H1 (cell line): ENCODE results near the gene GSDME. TPM values are rescaled to one million over a fixed set of nuclear protein-coding genes. Genes with fewer than 3 reads are reported as not detected.

Experiments used
- BCL11A ChIP-seq, 2 experiments: IDR thresholded peaks; one replicate each; pipeline ENCODE4 v1.6.1; 2011; ENCODE audit warnings: low read depth in 2 of 2, low read length in 2 of 2, mild to moderate bottlenecking in 2 of 2
- EZH2 ChIP-seq: fragments of 200-600 bp; sonication (generic); IDR thresholded peaks from 2 replicates; pipeline ENCODE4 v1.7.1; 2012; ENCODE audit warnings: low read depth, mild to moderate bottlenecking, moderate library complexity, low read length, inconsistent platforms; ENCODE audit not compliant: severe bottlenecking
- SIRT6 ChIP-seq: IDR thresholded peaks from one replicate; pipeline ENCODE4 v1.7.1; 2012; ENCODE audit warnings: low read length, inconsistent platforms
- TAF1 ChIP-seq: IDR thresholded peaks from 2 replicates; pipeline ENCODE4 v1.6.1; 2011; ENCODE audit warnings: mild to moderate bottlenecking, low read depth, low read length
- polyA plus RNA-seq, 7 experiments: library from polyadenylated mRNA; depleted of rRNA in 3 of 7; stranded (reverse) in 5 of 7; unstranded in 2 of 7; fragments of >200 nt in 5 of 7; fragments of 200-250 nt in 2 of 7; gene quantifications; 1 replicate in 5 of 7; 2 replicates in 1 of 7; 4 replicates in 1 of 7; pipeline versions ENCODE4 v1.2.1 to v1.2.3, GENCODE V29; 2011 to 2013; ENCODE audit warnings: missing spikeins in 2 of 7, mixed read lengths in 2 of 7
- total RNA-seq: library from RNA; stranded (reverse); fragmentation: NEBNext Ultra II Directional; extraction: Animal tissue kit (Norgen Biotek cat#: 25700); gene quantifications from 2 replicates; pipeline ENCODE4 v1.2.1, GENCODE V29; 2021
- TF ChIP-seq, protein P1 (sequence below): fragments of 300-600 bp; sonication (generic); IDR thresholded peaks from 2 replicates; pipeline ENCODE4 v1.7.1; 2012; ENCODE audit warnings: low read length, moderate library complexity, mild to moderate bottlenecking, inconsistent platforms; ENCODE audit not compliant: insufficient replicate concordance

The GSDME gene
- total and polyA plus RNA-seq, 2 of the 8 experiments (the other 6 are each of a cell fraction or from before 2014, with no cell fraction given) = 5.4 to 7.6 TPM

DNA sequence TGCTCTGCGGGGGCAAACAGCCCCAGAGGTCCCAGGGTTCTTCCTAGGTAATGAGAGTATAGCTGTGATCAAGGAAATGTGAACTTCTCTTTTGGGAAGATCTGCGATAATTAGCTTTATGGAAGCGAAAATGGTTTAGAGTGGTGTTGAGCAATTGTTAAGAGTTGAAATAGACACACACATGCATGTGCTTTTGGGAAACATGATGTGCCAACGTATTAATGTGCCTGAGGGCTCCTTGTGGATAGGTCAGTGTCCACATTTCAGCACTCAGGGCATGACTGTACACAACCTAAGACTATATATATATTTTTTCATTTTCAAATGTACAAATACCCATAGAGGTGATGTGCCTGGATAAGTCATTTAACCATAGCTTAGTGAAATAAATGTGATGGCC lies 67.0 kb downstream of the GSDME start (continued):
- TF ChIP-seq, protein P1, sequence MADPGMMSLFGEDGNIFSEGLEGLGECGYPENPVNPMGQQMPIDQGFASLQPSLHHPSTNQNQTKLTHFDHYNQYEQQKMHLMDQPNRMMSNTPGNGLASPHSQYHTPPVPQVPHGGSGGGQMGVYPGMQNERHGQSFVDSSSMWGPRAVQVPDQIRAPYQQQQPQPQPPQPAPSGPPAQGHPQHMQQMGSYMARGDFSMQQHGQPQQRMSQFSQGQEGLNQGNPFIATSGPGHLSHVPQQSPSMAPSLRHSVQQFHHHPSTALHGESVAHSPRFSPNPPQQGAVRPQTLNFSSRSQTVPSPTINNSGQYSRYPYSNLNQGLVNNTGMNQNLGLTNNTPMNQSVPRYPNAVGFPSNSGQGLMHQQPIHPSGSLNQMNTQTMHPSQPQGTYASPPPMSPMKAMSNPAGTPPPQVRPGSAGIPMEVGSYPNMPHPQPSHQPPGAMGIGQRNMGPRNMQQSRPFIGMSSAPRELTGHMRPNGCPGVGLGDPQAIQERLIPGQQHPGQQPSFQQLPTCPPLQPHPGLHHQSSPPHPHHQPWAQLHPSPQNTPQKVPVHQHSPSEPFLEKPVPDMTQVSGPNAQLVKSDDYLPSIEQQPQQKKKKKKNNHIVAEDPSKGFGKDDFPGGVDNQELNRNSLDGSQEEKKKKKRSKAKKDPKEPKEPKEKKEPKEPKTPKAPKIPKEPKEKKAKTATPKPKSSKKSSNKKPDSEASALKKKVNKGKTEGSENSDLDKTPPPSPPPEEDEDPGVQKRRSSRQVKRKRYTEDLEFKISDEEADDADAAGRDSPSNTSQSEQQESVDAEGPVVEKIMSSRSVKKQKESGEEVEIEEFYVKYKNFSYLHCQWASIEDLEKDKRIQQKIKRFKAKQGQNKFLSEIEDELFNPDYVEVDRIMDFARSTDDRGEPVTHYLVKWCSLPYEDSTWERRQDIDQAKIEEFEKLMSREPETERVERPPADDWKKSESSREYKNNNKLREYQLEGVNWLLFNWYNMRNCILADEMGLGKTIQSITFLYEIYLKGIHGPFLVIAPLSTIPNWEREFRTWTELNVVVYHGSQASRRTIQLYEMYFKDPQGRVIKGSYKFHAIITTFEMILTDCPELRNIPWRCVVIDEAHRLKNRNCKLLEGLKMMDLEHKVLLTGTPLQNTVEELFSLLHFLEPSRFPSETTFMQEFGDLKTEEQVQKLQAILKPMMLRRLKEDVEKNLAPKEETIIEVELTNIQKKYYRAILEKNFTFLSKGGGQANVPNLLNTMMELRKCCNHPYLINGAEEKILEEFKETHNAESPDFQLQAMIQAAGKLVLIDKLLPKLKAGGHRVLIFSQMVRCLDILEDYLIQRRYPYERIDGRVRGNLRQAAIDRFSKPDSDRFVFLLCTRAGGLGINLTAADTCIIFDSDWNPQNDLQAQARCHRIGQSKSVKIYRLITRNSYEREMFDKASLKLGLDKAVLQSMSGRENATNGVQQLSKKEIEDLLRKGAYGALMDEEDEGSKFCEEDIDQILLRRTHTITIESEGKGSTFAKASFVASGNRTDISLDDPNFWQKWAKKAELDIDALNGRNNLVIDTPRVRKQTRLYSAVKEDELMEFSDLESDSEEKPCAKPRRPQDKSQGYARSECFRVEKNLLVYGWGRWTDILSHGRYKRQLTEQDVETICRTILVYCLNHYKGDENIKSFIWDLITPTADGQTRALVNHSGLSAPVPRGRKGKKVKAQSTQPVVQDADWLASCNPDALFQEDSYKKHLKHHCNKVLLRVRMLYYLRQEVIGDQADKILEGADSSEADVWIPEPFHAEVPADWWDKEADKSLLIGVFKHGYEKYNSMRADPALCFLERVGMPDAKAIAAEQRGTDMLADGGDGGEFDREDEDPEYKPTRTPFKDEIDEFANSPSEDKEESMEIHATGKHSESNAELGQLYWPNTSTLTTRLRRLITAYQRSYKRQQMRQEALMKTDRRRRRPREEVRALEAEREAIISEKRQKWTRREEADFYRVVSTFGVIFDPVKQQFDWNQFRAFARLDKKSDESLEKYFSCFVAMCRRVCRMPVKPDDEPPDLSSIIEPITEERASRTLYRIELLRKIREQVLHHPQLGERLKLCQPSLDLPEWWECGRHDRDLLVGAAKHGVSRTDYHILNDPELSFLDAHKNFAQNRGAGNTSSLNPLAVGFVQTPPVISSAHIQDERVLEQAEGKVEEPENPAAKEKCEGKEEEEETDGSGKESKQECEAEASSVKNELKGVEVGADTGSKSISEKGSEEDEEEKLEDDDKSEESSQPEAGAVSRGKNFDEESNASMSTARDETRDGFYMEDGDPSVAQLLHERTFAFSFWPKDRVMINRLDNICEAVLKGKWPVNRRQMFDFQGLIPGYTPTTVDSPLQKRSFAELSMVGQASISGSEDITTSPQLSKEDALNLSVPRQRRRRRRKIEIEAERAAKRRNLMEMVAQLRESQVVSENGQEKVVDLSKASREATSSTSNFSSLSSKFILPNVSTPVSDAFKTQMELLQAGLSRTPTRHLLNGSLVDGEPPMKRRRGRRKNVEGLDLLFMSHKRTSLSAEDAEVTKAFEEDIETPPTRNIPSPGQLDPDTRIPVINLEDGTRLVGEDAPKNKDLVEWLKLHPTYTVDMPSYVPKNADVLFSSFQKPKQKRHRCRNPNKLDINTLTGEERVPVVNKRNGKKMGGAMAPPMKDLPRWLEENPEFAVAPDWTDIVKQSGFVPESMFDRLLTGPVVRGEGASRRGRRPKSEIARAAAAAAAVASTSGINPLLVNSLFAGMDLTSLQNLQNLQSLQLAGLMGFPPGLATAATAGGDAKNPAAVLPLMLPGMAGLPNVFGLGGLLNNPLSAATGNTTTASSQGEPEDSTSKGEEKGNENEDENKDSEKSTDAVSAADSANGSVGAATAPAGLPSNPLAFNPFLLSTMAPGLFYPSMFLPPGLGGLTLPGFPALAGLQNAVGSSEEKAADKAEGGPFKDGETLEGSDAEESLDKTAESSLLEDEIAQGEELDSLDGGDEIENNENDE = no peak
- TF ChIP-seq BCL11A (IDR thresholded peaks at IDR 0.05; ENCODE audit: low read depth in 2 of 2, low read length in 2 of 2) = no peak
- TF ChIP-seq EZH2 = no peak
- TF ChIP-seq SIRT6 = no peak
- no peak for TF ChIP-seq TAF1
